Activated T-cell treated with anti-CD3 and anti-CD28 coated beads, Interleukin-2, amount 50 U/mL, for 48 hours (primary cell): Measurements from ENCODE around the gene PPIB.

Experiments used
- DNase-seq, 2 experiments: peaks; one replicate each; pipeline ENCODE4 v3.0.0-alpha.2; 2020

PPIB gene

GRCh38 chr15:64162869-64163658, at the start of gene PPIB:
TSS of gene PPIB (minus strand) at chr15:64163022. CDS start at chr15:64162986, 36 bp downstream.
- DNase-seq, result peak; percentile 96 to 98

- no peak for DNase-seq
Observed at GRCh38 chr15:64211696-64212095, 48.9 kb upstream of the PPIB start.

DNA sequence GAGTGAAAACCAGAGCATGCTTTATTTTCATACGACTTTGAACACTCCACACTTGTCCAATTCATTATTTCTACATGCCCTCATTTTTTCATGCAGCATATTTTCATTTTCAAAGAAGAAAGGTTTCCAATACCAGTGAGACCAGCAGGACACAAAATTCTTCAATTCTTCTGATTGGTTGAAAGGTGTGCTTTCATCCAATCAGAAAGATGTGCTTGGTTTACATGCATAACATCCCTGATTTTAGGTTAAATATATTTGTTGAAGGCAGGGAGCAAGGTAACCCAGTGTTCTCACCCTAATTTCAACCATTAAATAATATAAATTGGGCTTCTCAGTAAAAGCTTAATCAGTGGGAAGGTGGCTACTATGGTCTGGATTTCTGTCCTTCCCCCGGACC, 47.5 kb upstream of the PPIB start:
- DNase-seq, result no peak

DNA sequence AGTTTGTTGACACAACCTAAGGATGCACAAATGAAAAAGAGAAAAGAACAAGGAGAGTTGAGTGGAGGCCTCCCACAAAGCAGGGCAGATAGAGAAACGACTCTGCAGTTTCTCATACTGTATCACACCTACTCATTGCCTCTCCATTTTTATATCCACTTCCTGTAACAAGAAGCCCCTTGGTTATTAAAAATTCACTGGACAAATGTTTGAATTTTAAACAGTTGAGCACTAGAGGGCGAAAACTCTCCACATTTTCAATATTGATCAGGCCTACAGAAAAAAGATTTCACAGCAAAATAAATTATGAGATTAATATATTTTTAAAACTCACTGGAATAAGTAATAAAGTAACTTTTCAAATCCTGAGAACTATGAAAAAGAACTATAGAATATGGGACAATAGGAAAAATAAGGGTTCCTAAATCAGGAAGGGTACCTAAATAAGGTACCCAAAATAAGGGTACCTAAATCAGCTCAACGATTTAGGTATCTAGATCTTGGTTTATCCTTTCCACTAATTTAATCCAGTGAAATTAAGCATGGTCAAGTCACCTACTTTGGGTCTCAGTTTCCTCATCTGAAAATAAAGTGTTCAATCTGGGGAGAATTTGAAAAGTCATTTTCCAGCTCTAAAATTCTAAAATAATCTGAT, 47.0 kb upstream of the PPIB start:
- DNase-seq, result no peak

- no peak for DNase-seq
Observed at GRCh38 chr15:64205202-64205601, 42.4 kb upstream of the PPIB start.

DNA sequence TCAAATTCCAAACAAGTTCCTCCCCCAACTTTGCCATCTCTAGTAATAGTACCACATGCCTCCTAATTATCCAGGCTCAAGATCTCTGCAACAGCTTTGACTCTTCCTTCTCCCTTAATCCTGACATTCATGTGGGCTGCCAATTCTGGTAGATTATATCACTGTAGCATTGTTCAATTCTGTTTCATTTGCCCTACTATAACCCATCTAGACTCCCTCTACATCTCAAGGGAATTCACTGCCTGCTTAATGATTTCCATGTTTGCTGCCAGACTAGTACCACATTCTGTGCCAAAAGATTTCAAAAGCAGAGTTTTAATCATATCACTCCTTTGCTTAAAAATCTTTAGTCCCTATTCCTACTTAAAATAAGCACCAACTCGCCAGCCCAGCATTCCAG, 34.6 kb upstream of the PPIB start:
- no peak for DNase-seq

- no peak for DNase-seq
Observed at GRCh38 chr15:64193971-64194370, 31.1 kb upstream of the PPIB start.

- DNase-seq, result no peak
Observed at GRCh38 chr15:64191971-64192830, 29.4 kb upstream of the PPIB start.

GRCh38 chr15:64187396-64188191, 24.8 kb upstream of the PPIB start:
- no peak for DNase-seq

DNA sequence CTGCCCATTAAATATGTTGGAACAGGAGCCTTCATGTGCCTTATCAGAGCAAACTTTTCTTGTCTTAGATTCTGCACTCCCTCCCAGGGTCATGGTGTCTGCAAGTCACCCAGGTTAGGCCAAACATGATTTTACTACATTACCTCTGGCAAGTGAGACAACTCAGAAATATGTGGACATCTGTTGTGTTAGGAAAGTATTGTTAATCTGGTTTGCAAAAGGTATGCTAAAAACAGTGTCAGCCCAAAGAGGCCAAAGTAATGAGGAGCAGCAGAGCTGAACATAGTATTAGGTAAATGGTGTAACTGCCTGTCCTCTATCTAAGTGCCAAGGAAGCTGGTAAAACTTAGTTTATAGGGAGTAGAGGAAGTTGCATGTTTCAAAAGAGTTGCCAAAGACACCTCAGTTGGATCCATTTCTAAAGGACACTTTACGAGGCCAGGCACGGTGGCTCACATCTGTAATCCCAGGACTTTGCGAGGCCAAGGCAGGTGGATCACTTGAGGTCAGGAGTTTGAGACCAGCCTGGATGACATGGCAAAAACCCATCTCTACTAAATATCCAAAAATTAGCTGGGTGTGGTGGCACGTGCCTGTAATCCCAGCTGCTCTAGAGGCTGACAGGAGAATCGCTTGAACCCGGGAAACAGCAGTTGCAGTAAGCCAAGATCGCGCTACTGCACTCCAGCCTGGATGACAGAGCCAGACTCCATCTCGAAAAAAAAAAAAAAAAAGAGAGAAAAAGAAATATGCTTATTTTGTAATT, 22.5 kb upstream of the PPIB start:
- DNase-seq, result no peak

DNA sequence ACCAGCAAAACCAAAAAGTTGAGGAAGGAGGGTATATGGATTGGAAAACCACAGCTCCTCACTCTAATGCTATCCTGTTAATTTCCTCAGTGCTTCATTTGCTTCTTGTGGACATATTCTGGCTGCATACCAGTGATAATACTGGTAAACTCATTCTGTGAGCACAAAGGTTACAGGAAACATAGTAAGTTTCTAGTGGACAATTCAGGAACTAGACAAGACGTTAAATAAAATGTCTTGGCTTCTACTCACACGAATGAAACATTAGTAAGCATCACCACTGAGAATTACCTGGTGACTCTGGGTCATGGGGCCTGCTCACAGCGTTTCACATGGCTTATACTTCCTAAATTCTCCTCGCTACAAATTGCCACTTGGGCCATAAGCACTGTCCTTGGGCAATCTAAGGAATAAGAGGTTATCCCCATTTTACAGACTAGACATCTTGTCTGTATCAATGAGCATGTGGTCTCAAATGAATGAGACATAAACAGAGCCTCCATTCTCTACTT, 20.1 kb upstream of the PPIB start:
- DNase-seq, result no peak

- no peak for DNase-seq
Observed at GRCh38 chr15:64180235-64180824, 17.5 kb upstream of the PPIB start.

DNA sequence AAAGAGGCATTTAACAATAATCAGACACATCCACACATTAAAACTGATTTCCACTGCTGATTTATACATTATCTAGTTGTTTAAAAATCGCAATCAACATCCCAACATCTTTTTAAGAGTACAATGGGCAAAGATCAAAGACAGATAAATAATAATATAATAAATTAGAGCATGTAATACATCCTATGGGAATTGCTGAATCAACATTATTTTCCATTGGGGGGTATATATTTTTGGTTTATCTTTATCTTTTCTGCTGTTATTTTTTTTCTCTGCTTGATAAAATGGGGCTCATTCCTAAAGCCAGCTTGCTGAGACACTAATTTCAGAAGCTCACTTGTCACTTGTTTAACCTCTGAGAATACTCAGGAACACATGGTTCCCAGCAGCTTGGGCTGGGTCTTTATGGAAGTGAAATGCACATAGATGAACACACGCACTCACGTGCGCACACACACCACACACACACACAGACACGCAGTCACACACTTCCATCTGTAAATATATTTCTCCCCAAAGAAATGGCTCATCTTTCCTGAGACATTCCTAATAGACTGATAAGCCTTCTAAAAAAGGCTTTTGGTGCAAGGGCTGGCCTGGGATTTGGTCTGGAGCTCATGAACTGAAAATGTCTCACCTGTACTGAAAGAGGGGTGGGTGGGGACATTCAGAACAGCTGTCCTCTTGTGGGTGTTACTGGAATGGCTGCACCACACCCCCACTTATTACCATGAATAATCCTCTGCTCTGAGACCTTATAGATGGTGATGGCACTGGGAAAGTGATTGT, 3.5 kb upstream of the PPIB start:
- no peak for DNase-seq

GRCh38 chr15:64164436-64164835, 1.6 kb upstream of the PPIB start:
- no peak for DNase-seq

- no peak for DNase-seq
Observed at GRCh38 chr15:64163659-64164362, 989 bp upstream of the PPIB start.

- no peak for DNase-seq
Observed at GRCh38 chr15:64162478-64162868, 349 bp downstream of the PPIB start.

GRCh38 chr15:64161688-64162477, 939 bp downstream of the PPIB start:
- no peak for DNase-seq

DNA sequence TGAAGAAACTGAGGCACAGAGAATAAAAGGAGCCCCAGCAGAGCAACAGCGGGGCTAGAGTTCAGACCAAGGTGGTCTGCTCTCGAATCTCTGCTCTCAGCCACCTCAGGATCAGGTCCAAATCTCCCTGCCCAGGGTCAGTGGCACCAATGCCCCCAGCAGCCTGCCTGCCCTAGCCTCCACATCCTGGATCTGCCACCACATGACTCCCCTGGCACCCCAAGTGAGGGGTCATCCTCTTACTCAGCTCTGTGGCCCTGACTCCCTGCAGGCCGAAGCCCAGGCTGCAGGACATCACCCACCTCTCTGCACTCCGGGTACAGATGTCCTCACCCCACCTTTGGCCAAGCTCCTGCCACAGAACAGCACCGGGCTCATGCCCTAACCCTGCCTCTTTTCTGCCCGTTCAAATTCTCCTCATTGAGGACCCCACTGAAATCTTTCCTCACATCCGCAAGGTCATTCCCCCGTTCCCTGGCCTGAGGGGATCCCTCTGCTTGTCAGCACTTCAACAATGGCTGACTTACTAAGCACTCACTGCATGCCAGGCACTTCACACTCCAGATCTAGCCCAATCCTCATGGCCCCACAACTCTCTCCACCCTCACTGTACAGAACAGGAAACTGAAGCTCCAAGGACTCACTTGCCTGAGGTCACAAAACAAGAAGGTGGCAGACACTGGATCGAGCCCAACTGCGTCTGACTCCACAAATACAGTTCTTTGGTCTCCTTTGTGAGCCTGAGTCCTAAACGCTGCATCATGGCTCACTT, 4.3 kb downstream of the PPIB start:
- no peak for DNase-seq
